Right cardiac atrium (tissue), 5 donors: ENCODE data around the gene KCND1. TPM values are rescaled to one million over a fixed set of nuclear protein-coding genes. Genes with fewer than 3 reads are reported as not detected.

ENCODE experiments used
- ATAC-seq, 2 donors: fragments of 200-7000 bp; cut with Tn5 transposase; one replicate each; pipeline versions ENCODE4 v1.8.0 to v1.9.1; 2020; ENCODE audit warnings: moderate library complexity in 2 of 2, mild to moderate bottlenecking in 1 of 2
- DNase-seq, 3 donors: peaks; one replicate each; pipeline ENCODE4 v3.0.0-alpha.2; 2020
- H3K27ac ChIP-seq: one replicate; pipeline ENCODE4 v1.5.1; 2013; ENCODE audit warnings: mild to moderate bottlenecking, low read length, control low read depth, moderate library complexity
- H3K27me3 ChIP-seq: one replicate; pipeline ENCODE4 v1.6.1; 2013; ENCODE audit not compliant: control insufficient read depth, insufficient read depth
- H3K4me1 ChIP-seq: one replicate; pipeline ENCODE4 v1.6.1; 2013; ENCODE audit warnings: low read length; ENCODE audit not compliant: control insufficient read depth, insufficient read depth
- H3K4me3 ChIP-seq: one replicate; pipeline ENCODE4 v1.5.1; 2013; ENCODE audit warnings: low read length, control low read depth
- H3K9me3 ChIP-seq: one replicate; pipeline ENCODE4 v1.6.1; 2013; ENCODE audit warnings: low read length; ENCODE audit not compliant: control insufficient read depth
- WGBS: extraction: QIAGEN DNeasy Blood & Tissue Kit; methylation state at CpG from one replicate; pipeline ENCODE4 v1.1.7; 2013; 5-methylcytosine and 5-hydroxymethylcytosine counted together
- intact Hi-C, 4 donors: fragments of 100-400 bp; cut with DNase I; formaldehyde crosslinking; loops; one replicate each; pipeline versions ENCODE4 v1.11.0 to v1.14.0; 2022 to 2023
- polyA plus RNA-seq: library from polyadenylated mRNA; stranded (reverse); fragments of 200-250 nt; gene quantifications from one replicate; pipeline ENCODE4 v1.2.3, GENCODE V29; 2013
- total RNA-seq, 4 donors: library from RNA; stranded (reverse); fragmentation: NEBNext Ultra II Directional; extraction: Animal tissue kit (Norgen Biotek cat#: 25700); gene quantifications; one replicate each; pipeline ENCODE4 v1.2.1, GENCODE V29; 2021
- donor health status: healthy with polysubstance abuse.
- donor health status: DM: no; HTN: yes; CAD: no.
- donor health status: DM: no; HTN: no; CAD: no.
- donor health status: DM: no; HTN: yes; CAD: no; lungs with severe emphysema.
- donor health status: DM: yes; HTN: yes; CAD: no.

The KCND1 gene
- total and polyA plus RNA-seq, 5 donors, result 0.97 to 1.6 (median 1.4) TPM

GRCh38 chrX:48974574-48974973 lies 2.9 kb upstream of the KCND1 start:
- Histone ChIP-seq H3K4me3 (no peak overlapping the region), H3K27ac (no peak overlapping the region), H3K4me1 (no peaks in the 10 kb centered on the region), H3K27me3 (no peaks in the 10 kb centered on the region), H3K9me3 (no peaks in the 10 kb centered on the region)
- intact Hi-C loops, result no loop called here
- DNase-seq, result no peak
- no peak for ATAC-seq
- 98% methylated on average over 2 of the region's 2 CpGs for WGBS

DNA sequence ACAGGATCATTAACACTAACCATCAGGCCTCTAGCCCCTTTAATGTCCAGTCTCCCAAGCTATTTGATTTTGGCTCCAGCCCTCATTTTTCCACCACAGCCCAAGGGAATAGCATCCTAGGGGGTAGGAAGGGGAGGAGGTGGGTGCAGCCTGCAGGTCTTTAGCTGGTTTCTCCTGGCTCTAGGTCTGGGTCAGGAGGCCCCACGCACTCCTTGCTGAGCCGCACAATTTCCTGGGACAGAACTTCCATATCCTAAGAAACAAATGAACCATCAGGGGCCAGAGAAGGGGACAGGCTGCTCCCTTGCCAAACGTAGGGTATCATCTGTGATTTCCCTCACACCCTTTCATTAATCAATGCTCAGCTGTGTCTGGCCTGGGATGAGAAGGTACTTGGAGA lies 2.4 kb upstream of the KCND1 start:
- no peaks in the 10 kb centered on the region for H3K27me3 ChIP-seq
- H3K4me1 ChIP-seq, result no peaks in the 10 kb centered on the region
- 83% methylated on average over 3 of the region's 3 CpGs for WGBS
- no peak overlapping the region for H3K27ac ChIP-seq
- H3K9me3 ChIP-seq, result no peaks in the 10 kb centered on the region
- no peak overlapping the region for H3K4me3 ChIP-seq
- DNase-seq (no peak), ATAC-seq (no peak)
- intact Hi-C loops, result no loop called here

DNA sequence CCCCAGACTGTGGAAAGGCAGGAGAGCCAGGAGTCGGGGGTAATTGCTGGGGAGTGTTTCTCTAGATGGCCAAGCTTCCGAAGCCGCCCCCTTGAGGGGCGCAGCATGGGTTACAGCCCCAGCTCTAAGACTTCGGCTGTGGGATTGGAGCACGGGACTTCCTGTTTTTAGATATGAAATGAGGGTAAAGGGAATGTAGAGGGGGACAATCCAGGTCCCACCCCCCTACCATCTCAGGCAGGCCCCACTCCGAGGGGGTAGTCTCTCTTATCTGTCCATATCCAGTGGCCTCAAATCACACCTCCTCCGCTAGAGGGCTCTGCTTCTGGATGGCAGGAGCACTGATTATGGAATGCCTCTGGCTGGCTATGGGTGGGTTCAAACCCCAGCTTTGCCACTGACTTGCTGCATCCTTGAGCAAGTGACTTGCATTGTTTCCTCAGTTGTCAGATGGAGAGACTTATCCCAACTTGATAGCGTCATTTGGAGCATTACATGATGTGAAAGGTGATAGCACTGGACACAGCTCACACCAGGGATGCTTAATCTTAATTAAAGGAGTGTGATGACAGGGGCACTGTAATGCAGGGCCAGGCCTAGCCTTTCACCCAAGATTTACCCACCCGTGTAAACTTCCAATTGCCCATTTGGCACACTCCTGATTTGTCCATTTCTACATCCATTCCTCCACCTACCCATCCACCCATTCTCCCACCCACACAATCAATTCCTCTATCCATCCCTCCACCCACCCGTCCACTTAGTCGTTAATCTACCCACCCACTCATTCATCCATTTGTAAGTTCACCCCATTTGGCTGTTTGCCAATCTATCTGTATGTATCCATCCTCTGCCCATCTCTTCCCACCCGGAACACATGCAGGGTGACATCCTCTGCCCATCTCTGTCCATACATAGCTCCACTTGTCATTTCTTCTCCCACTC lies 848 bp upstream of the KCND1 start:
- Histone ChIP-seq H3K9me3 (no peaks in the 10 kb centered on the region), H3K4me3 (peak overlapping the region; percentile 33), H3K27me3 (no peaks in the 10 kb centered on the region), H3K4me1 (no peaks in the 10 kb centered on the region), H3K27ac (peak overlapping the region; percentile 51)
- intact Hi-C loops, result no loop called here
- 17% methylated on average over 13 of the region's 13 CpGs for WGBS
- peak in 2 of 3 donors; percentile 47 to 62 for DNase-seq
- ATAC-seq, result peak; percentile 32 to 45

GRCh38 chrX:48969471-48969870 lies 2.2 kb downstream of the KCND1 start:
- no peak for ATAC-seq
- Histone ChIP-seq H3K9me3 (no peaks in the 10 kb centered on the region), H3K27ac (no peak overlapping the region), H3K4me3 (no peak overlapping the region), H3K27me3 (no peaks in the 10 kb centered on the region), H3K4me1 (no peaks in the 10 kb centered on the region)
- intact Hi-C loops, result no loop called here
- 92% methylated on average over 28 of the region's 28 CpGs for WGBS
- no peak for DNase-seq

DNA sequence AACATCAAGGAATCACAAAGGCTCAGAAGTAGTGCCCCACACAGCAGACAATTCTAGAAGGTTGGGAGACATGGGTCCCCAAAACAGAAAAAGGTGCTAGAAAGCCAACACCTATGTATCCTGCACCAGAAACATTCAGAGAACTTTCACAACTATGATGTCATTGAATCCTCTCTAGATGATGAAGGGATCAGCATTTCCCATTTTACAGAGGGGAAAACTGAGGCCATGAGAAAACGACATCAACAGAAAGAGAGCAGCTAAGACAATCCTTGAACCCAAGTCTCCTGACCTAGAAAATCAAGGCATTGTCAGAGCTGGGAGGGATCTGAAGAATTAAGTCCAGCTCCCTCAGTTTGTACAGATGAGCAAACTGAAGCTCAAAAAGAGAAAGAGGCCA lies 3.3 kb downstream of the KCND1 start:
- DNase-seq, result no peak
- no peak overlapping the region for H3K4me3 ChIP-seq
- H3K27ac ChIP-seq, result no peak overlapping the region
- no peaks in the 10 kb centered on the region for H3K4me1 ChIP-seq
- intact Hi-C loops, result no loop called here
- no peaks in the 10 kb centered on the region for H3K27me3 ChIP-seq
- 84% methylated on average over 1 of the region's 1 CpG for WGBS
- H3K9me3 ChIP-seq, result no peaks in the 10 kb centered on the region
- no peak for ATAC-seq

DNA sequence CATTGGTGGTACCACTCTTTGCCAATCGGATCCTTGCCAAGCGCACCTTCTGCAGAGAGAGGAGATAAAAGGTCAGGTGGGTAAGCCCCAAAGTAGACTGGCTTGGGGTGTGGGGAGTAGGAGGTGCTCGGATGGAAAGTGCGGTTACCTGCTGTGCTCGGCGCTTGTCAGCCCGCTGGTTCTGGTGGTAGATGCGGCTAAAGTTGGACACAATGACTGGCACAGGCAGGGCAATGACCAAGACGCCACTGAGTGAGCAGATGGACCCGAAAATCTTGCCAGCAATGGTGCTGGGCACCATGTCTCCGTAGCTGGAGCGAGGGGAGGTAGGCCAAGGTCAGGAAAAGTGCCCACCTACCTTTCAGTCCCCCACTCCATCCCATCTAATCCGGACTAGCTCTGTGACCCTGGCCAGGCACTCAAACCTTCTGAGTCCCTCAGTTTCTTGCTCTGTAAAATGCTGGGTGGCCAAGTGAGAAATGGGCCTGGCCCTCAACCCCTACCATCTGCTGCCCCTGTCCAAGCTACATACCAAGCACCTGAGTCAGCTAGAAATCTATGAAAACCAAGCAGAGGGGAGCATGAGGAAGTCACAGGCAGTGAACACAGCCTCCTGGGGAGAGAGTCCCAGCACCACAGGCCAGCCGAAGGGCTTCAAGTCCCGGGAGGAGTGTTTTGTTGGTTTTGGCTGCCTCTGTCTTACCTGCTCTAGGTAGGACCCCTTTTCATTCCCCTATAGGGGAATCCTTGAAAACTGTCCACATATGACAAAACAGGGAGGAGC lies 4.7 kb downstream of the KCND1 start:
- Histone ChIP-seq H3K4me1 (no peaks in the 10 kb centered on the region), H3K4me3 (no peak overlapping the region), H3K27ac (no peak overlapping the region), H3K27me3 (no peaks in the 10 kb centered on the region), H3K9me3 (no peaks in the 10 kb centered on the region)
- WGBS, result 88% methylated on average over 15 of the region's 15 CpGs
- DNase-seq (no peak), ATAC-seq (no peak)
- intact Hi-C loops, result no loop called here

- Histone ChIP-seq H3K27me3 (no peaks in the 10 kb centered on the region), H3K27ac (no peak overlapping the region), H3K4me1 (no peaks in the 10 kb centered on the region), H3K4me3 (no peak overlapping the region), H3K9me3 (no peaks in the 10 kb centered on the region)
- 93% methylated on average over 14 of the region's 14 CpGs for WGBS
- intact Hi-C loops, result no loop called here
- ATAC-seq (no peak), DNase-seq (peak in 1 of 3 donors; percentile 40)
Observed at GRCh38 chrX:48965959-48966358, 5.7 kb downstream of the KCND1 start.

- H3K27ac ChIP-seq, result peak overlapping the region; percentile 73
- no peaks in the 10 kb centered on the region for H3K4me1 ChIP-seq
- 34% methylated on average over 5 of the region's 5 CpGs for WGBS
- ATAC-seq (peak; percentile 49 to 51), DNase-seq (peak; percentile 60 to 80 (median 61))
- H3K27me3 ChIP-seq, result no peaks in the 10 kb centered on the region
- intact Hi-C loops, result no loop called here
- no peak overlapping the region for H3K4me3 ChIP-seq
- no peaks in the 10 kb centered on the region for H3K9me3 ChIP-seq
Observed at GRCh38 chrX:48961585-48962091, 10.0 kb downstream of the KCND1 start.

DNA sequence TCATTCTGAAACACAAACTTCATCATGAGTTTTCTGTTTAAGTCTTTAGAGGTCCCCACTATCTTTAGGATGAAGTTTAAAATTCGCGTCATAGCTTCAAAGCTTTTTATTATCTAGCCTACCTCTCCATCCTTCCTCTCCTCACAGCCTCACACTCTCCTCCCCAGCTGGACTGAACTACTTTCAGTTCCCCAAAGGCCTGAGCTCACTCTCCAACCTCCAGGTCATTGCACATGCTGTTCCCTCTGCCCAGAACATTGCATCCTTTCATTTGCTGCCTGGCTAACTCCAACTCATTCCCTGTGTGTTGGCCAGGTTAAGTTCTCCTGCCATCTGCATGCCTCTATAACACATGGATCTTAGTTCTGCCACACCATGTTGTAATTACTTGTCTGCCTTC lies 11.4 kb downstream of the KCND1 start:
- H3K4me1 ChIP-seq, result peaks cover 3% of the 10 kb centered on the region
- ATAC-seq, result no peak
- H3K9me3 ChIP-seq, result no peaks in the 10 kb centered on the region
- no peaks in the 10 kb centered on the region for H3K27me3 ChIP-seq
- H3K4me3 ChIP-seq, result no peak overlapping the region
- WGBS, result 85% methylated on average over 2 of the region's 2 CpGs
- DNase-seq, result no peak
- no peak overlapping the region for H3K27ac ChIP-seq
- intact Hi-C loops, result no loop called here

GRCh38 chrX:48958635-48959094 lies 13.0 kb downstream of the KCND1 start:
- ATAC-seq (peak; percentile 1 to 2), DNase-seq (peak; percentile 62 to 78 (median 77))
- Histone ChIP-seq H3K27ac (peak overlapping the region; percentile 99), H3K4me1 (peaks cover 8% of the 10 kb centered on the region), H3K27me3 (no peaks in the 10 kb centered on the region), H3K4me3 (peak overlapping the region; percentile 55), H3K9me3 (no peaks in the 10 kb centered on the region)
- intact Hi-C loops, result no loop called here
- under 1% methylated on average over 21 of the region's 21 CpGs for WGBS
